MM.1S (cell line): ENCODE data around the gene PTCRA.

Experiments used
- DNase-seq: peaks from one replicate; pipeline ENCODE4 v3.0.0-alpha.2; 2015
- H2AFZ ChIP-seq: fragments of 300-600 bp; sonication (generic); 2 replicates; pipeline ENCODE4 v1.6.0; 2016; ENCODE audit warnings: antibody characterized with exemption, low read length
- H3F3A ChIP-seq: fragments of 300-600 bp; sonication (generic); 2 replicates; pipeline ENCODE4 v1.6.1; 2016; ENCODE audit warnings: mild to moderate bottlenecking, antibody characterized with exemption, low read length, moderate library complexity, mixed read lengths; ENCODE audit not compliant: insufficient read depth
- H3K27ac ChIP-seq: fragments of 300-600 bp; sonication (generic); 2 replicates; pipeline ENCODE4 v1.5.1; 2016; ENCODE audit warnings: mild to moderate bottlenecking, low read length
- H3K27me3 ChIP-seq: fragments of 300-600 bp; sonication (generic); replicated peaks from 2 replicates; pipeline ENCODE4 v1.6.0; 2016; ENCODE audit warnings: low read length; ENCODE audit not compliant: insufficient read depth
- H3K36me3 ChIP-seq: fragments of 300-600 bp; sonication (generic); replicated peaks from 2 replicates; pipeline ENCODE4 v1.6.1; 2016; ENCODE audit warnings: mild to moderate bottlenecking, low read length, mixed read lengths; ENCODE audit not compliant: insufficient read depth
- H3K4me1 ChIP-seq: fragments of 300-600 bp; sonication (generic); 2 replicates; pipeline ENCODE4 v1.6.1; 2016; ENCODE audit warnings: low read length, mixed read lengths
- H3K4me2 ChIP-seq: fragments of 300-600 bp; sonication (generic); 2 replicates; pipeline ENCODE4 v1.6.0; 2016; ENCODE audit warnings: low read depth, low read length
- H3K4me3 ChIP-seq: fragments of 300-600 bp; sonication (generic); 2 replicates; pipeline ENCODE4 v1.5.1; 2016; ENCODE audit warnings: low read length, mixed read lengths
- H3K79me2 ChIP-seq: fragments of 300-600 bp; sonication (generic); 2 replicates; pipeline ENCODE4 v1.6.1; 2016; ENCODE audit warnings: mixed run types, low read length, mixed read lengths
- H3K9ac ChIP-seq: fragments of 300-600 bp; sonication (generic); 2 replicates; pipeline ENCODE4 v1.6.1; 2016; ENCODE audit warnings: low read length, mixed read lengths
- H3K9me2 ChIP-seq: fragments of 300-600 bp; sonication (generic); replicated peaks from 2 replicates; pipeline ENCODE4 v1.6.1; 2016; ENCODE audit warnings: mild to moderate bottlenecking, low read length, mixed read lengths; ENCODE audit not compliant: insufficient read depth
- H3K9me3 ChIP-seq: fragments of 300-600 bp; sonication (generic); replicated peaks from 2 replicates; pipeline ENCODE4 v1.6.1; 2016; ENCODE audit warnings: mild to moderate bottlenecking, low read length, mixed read lengths; ENCODE audit not compliant: insufficient read depth
- H4K20me1 ChIP-seq: fragments of 300-600 bp; sonication (generic); 2 replicates; pipeline ENCODE4 v1.6.1; 2016; ENCODE audit warnings: mild to moderate bottlenecking, low read length, moderate library complexity, mixed read lengths; ENCODE audit not compliant: insufficient read depth
- CTCF ChIP-seq: fragments of 300-600 bp; sonication (generic); IDR thresholded peaks from 2 replicates; pipeline ENCODE4 v1.5.1; 2016; ENCODE audit warnings: antibody characterized with exemption, low read length, mixed read lengths
- EZH2 ChIP-seq: fragments of 300-600 bp; sonication (generic); optimal IDR thresholded peaks from 2 replicates; pipeline ENCODE3; 2017; ENCODE audit warnings: low read depth, mild to moderate bottlenecking, antibody characterized with exemption, low read length, mixed read lengths
- EZH2phosphoT487 ChIP-seq: fragments of 300-600 bp; sonication (generic); IDR thresholded peaks from 2 replicates; pipeline ENCODE4 v1.6.1; 2018; ENCODE audit warnings: antibody characterized with exemption, low read length

PTCRA gene

DNA sequence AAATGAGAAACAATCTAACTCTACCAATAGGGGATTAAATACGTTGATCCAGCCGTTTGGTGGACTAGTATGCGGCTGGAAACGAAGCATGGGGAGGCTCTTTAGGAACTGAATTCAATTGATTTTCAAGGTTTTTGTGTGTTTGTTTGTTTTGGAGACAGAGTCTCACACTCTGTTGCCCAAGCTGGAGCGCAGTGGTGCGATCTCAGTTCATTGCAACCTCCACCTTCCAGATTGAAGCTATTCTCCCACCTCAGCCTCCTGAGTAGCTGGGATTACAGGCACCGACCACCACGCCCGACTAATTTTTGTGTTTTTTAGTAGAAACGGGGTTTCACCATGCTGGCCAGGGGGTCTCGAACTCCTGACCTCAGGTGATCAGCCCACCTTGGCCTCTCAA is 20.5 kb downstream of the PTCRA start:
- Histone ChIP-seq H2AFZ (no peak overlapping the region), H3K4me3 (no peak overlapping the region), H3K9me3 (no peaks in the 10 kb centered on the region), H3K4me1 (no peaks in the 10 kb centered on the region), H3K27me3 (no peaks in the 10 kb centered on the region), H3K27ac (no peak overlapping the region), H3K9me2 (no peaks in the 10 kb centered on the region), H3K4me2 (no peak overlapping the region), H3F3A (no peaks in the 10 kb centered on the region), H3K9ac (no peak overlapping the region), H3K79me2 (peaks cover 43% of the 10 kb centered on the region), H3K36me3 (peaks cover 5% of the 10 kb centered on the region; the same call in 1 of the 2 replicates), H4K20me1 (no peaks in the 10 kb centered on the region; the same call in 1 of the 2 replicates)
- DNase-seq, result no peak
- TF ChIP-seq CTCF (no peak), EZH2phosphoT487 (no peak), EZH2 (no peak)

GRCh38 chr6:42937548-42938427 is 21.9 kb downstream of the PTCRA start:
- Histone ChIP-seq H3K9me2 (no peaks in the 10 kb centered on the region), H3K4me1 (no peaks in the 10 kb centered on the region), H3K27me3 (no peaks in the 10 kb centered on the region), H2AFZ (no peak overlapping the region), H3K27ac (no peak overlapping the region), H4K20me1 (no peaks in the 10 kb centered on the region; the same call in 1 of the 2 replicates), H3K9me3 (no peaks in the 10 kb centered on the region), H3K4me2 (no peak overlapping the region), H3K79me2 (peaks cover 30% of the 10 kb centered on the region), H3K9ac (no peak overlapping the region), H3K36me3 (peaks cover 5% of the 10 kb centered on the region; the same call in 1 of the 2 replicates), H3F3A (no peaks in the 10 kb centered on the region), H3K4me3 (no peak overlapping the region)
- DNase-seq, result no peak
- no peak for TF ChIP-seq CTCF

- DNase-seq, result no peak
- TF ChIP-seq EZH2 (no peak), EZH2phosphoT487 (no peak), CTCF (no peak)
- Histone ChIP-seq H3F3A (no peaks in the 10 kb centered on the region), H3K9ac (no peak overlapping the region), H3K4me1 (no peaks in the 10 kb centered on the region), H3K4me3 (no peak overlapping the region), H3K9me3 (no peaks in the 10 kb centered on the region), H4K20me1 (no peaks in the 10 kb centered on the region; the same call in 1 of the 2 replicates), H3K36me3 (peaks cover 5% of the 10 kb centered on the region; the same call in 1 of the 2 replicates), H3K79me2 (peaks cover 24% of the 10 kb centered on the region), H3K27me3 (no peaks in the 10 kb centered on the region), H3K9me2 (no peaks in the 10 kb centered on the region), H2AFZ (no peak overlapping the region), H3K27ac (no peak overlapping the region), H3K4me2 (no peak overlapping the region)
These were observed 22.6 kb downstream of the PTCRA start for GRCh38 chr6:42938428-42938796.
